ENCODE measurements around the gene ARHGEF39. TPM values are rescaled to one million over a fixed set of nuclear protein-coding genes. Genes with fewer than 3 reads are reported as not detected.
"Not testable (repeated sequence)": the region's sequence is repeated elsewhere in the genome, so short reads cannot be mapped to it uniquely, and the experiment has no call there.

The ARHGEF39 gene
- total RNA-seq, 1 donor from 2014 or later = 1.1 TPM

- H3K36me3 ChIP-seq = no peaks in the 10 kb centered on the region
- H3K4me3 ChIP-seq = no peak overlapping the region
- H3K27me3 ChIP-seq = no peaks in the 10 kb centered on the region
- TF ChIP-seq CTCF (IDR thresholded peaks at IDR 0.05) = no peak
- H3K4me1 ChIP-seq = no peaks in the 10 kb centered on the region
- intact Hi-C loops (cut with DNase I) = loop anchor here (10.0 kb wide), 1 partner anchor 305 kb away; no protein-coding TSS in a partner anchor
- no peaks in the 10 kb centered on the region for H3K9me3 ChIP-seq
- DNase-seq (ENCODE audit: low spot score in 2 of 2) = no peak
- no peak overlapping the region for H3K27ac ChIP-seq
Observed at GRCh38 chr9:35639631-35640030, 25.4 kb downstream of the ARHGEF39 start.

- H3K27ac ChIP-seq; H3K27me3 ChIP-seq; H3K9me3 ChIP-seq; intact Hi-C loops (cut with DNase I); H3K4me1 ChIP-seq; H3K36me3 ChIP-seq; H3K4me3 ChIP-seq; DNase-seq (ENCODE audit: low spot score in 2 of 2): not testable (repeated sequence)
Observed at GRCh38 chr9:35639225-35639624, 25.8 kb downstream of the ARHGEF39 start.

- H3K27ac ChIP-seq; intact Hi-C loops (cut with DNase I); H3K4me3 ChIP-seq; H3K9me3 ChIP-seq; H3K36me3 ChIP-seq; H3K4me1 ChIP-seq; H3K27me3 ChIP-seq: not testable (repeated sequence)
- peak in 1 of 2 donors; percentile 49 for DNase-seq (ENCODE audit: low spot score in 2 of 2)
Observed at GRCh38 chr9:35638751-35639150, 26.2 kb downstream of the ARHGEF39 start.

DNA sequence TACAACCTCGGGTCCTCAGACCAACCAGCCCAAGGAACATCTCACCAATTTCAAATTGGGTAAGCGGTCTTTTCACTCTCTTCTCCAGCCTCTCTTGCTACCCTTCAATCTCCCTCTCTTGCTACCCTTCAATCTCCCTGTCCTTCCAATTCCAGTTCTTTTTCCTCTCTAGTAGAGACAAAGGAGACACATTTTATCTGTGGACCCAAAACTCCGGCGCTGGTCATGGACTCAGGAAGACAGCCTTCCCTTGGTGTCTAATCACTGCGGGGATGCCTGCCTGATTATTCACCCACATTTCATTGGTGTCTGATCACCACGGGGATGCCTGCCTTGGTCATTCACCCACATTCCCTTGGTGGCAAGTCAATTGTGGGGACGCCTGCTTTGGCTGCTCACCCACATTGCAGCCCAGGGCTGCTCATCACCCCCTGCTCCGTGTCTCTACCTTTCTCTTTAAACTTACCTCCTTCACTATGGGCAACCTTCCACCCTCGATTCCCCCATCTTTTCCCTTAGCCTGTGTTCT, 27.5 kb downstream of the ARHGEF39 start:
- DNase-seq (ENCODE audit: low spot score in 2 of 2); H3K9me3 ChIP-seq; H3K4me3 ChIP-seq; H3K36me3 ChIP-seq; H3K27ac ChIP-seq; H3K27me3 ChIP-seq; intact Hi-C loops (cut with DNase I); H3K4me1 ChIP-seq: not testable (repeated sequence)

DNA sequence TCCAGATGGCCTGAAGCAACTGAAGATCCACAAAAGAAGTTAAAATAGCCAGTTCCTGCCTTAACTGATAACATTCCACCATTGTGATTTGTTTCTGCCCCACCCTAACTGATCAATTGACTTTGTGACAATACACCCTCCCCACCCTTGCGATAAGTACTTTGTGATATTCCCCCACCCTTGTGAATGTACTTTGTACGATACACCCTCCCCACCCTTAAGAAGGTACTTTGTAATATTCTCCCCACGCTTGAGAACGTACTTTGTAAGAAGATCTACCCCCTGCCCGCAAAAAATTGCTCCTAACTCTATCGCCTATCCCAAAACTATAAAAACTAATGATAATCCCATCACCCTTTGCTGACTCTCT, 28.1 kb downstream of the ARHGEF39 start:
- H3K4me3 ChIP-seq; H3K4me1 ChIP-seq; intact Hi-C loops (cut with DNase I); DNase-seq (ENCODE audit: low spot score in 2 of 2); H3K9me3 ChIP-seq; H3K27me3 ChIP-seq; H3K36me3 ChIP-seq: not testable (repeated sequence)
- peak overlapping the region in 1 of 2 donors; percentile 21 for H3K27ac ChIP-seq

GRCh38 chr9:35636135-35636876, 28.7 kb downstream of the ARHGEF39 start:
- DNase-seq (ENCODE audit: low spot score in 2 of 2) = no peak
- no peak overlapping the region for H3K4me3 ChIP-seq
- intact Hi-C loops (cut with DNase I) = no loop called here
- H3K27ac ChIP-seq = peak overlapping the region in 1 of 2 donors; percentile 27
- no peaks in the 10 kb centered on the region for H3K36me3 ChIP-seq
- H3K4me1 ChIP-seq = no peaks in the 10 kb centered on the region
- TF ChIP-seq CTCF (IDR thresholded peaks at IDR 0.05) = no peak
- no peaks in the 10 kb centered on the region for H3K27me3 ChIP-seq
- H3K9me3 ChIP-seq = no peaks in the 10 kb centered on the region

DNA sequence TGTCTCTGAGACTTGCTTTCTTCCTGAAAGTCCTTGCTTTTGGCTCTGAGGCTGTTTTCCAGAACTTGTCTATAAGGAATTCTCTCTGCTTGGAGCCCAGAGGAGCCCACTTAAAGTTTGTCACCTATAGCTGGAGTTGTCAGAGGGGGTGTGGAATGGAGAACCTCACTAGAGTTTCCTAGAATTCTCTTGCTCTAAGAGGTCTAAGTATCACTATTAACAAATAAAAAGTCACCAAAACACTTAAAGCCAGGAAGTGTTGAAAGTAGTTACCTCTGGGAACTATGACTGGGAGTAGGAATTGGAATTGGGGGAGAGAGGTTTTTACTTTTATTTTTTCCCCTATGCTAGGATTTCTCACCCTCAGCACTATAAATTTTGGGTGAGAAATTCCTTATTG, 29.3 kb downstream of the ARHGEF39 start:
- H3K27ac ChIP-seq = peak overlapping the region in 1 of 2 donors; percentile 27
- DNase-seq (ENCODE audit: low spot score in 2 of 2) = no peak

More for the DNA sequence above, 29.3 kb downstream of the ARHGEF39 start:
- TF ChIP-seq CTCF (IDR thresholded peaks at IDR 0.05) = no peak
- no peak overlapping the region for H3K4me3 ChIP-seq
- intact Hi-C loops (cut with DNase I) = no loop called here
- no peaks in the 10 kb centered on the region for H3K27me3 ChIP-seq
- H3K9me3 ChIP-seq = no peaks in the 10 kb centered on the region
- no peaks in the 10 kb centered on the region for H3K4me1 ChIP-seq
- H3K36me3 ChIP-seq = no peaks in the 10 kb centered on the region

All from ascending aorta (tissue), 2 donors.